GM20000 (cell line): Measurements from ENCODE around the gene DIRAS3.
"Not testable (repeated sequence)": the region's sequence is repeated elsewhere in the genome, so short reads cannot be mapped to it uniquely, and the experiment has no call there.

Experiments
- DNase-seq: peaks from one replicate; pipeline ENCODE4 v3.0.0; 2012; ENCODE audit warnings: low spot score
- CTCF ChIP-seq: IDR thresholded peaks from 2 replicates; pipeline ENCODE4 v1.5.1; 2012; ENCODE audit warnings: mild to moderate bottlenecking, control low read depth; ENCODE audit errors: extremely low read depth, missing control alignments

Gene DIRAS3

GRCh38 chr1:68074472-68074871, 24.0 kb upstream of the DIRAS3 start:
- TF ChIP-seq CTCF, result no peak
- DNase-seq, result no peak

GRCh38 chr1:68065766-68066165, 15.3 kb upstream of the DIRAS3 start:
- TF ChIP-seq CTCF, result no peak
- DNase-seq, result no peak

GRCh38 chr1:68058053-68058452, 7.6 kb upstream of the DIRAS3 start:
- DNase-seq, result not testable (repeated sequence)

- DNase-seq, result no peak
- TF ChIP-seq CTCF, result no peak
Observed at GRCh38 chr1:68057564-68057963, 7.1 kb upstream of the DIRAS3 start.

GRCh38 chr1:68057050-68057449, 6.6 kb upstream of the DIRAS3 start:
- DNase-seq, result no peak
- no peak for TF ChIP-seq CTCF

GRCh38 chr1:68051475-68051874, 1.0 kb upstream of the DIRAS3 start:
- TF ChIP-seq CTCF, result no peak
- DNase-seq, result no peak

- no peak for DNase-seq
- no peak for TF ChIP-seq CTCF
Observed at GRCh38 chr1:68047659-68048026, 2.8 kb downstream of the DIRAS3 start.

GRCh38 chr1:68046885-68047658, 3.4 kb downstream of the DIRAS3 start:
- no peak for DNase-seq
- TF ChIP-seq CTCF, result no peak
